SU-DHL-6 (cell line): Measurements from ENCODE around the gene RGPD8.
"Not testable (repeated sequence)": the region's sequence is repeated elsewhere in the genome, so short reads cannot be mapped to it uniquely, and the experiment has no call there.

Source experiments
- EZH2phosphoT487 ChIP-seq: fragments of 200-600 bp; sonication (generic), shearing (Covaris generic); conservative IDR thresholded peaks from 2 replicates; pipeline ENCODE4 v1.6.1; 2018; ENCODE audit warnings: mild to moderate bottlenecking, antibody characterized with exemption, low read length, moderate library complexity, mixed read lengths
- TF ChIP-seq, protein P1 (sequence below): fragments of 200-600 bp; sonication (generic); IDR thresholded peaks from one replicate; pipeline ENCODE4 v1.5.1; 2017; ENCODE audit warnings: antibody characterized with exemption, mild to moderate bottlenecking, low read length, moderate library complexity; ENCODE audit not compliant: insufficient read depth, poor library complexity, severe bottlenecking

DNA sequence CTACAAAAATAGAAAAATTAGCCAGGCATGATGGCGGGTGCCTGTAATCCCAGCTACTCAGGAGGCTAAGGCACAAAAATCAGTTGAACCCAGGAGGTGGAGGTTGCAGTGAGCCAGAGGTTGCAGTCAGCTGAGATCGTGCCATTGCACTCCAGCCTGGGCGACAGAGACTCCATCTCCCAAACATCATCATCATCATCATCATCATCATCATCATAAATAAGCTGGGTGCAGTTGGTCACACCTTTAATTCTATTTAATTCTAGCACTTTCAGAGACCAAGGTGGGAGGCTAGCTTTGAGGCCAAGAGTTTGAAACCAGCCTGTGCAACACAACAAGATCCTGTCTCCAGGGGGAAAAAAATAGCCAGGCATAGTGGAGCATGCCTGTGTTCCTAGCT is 8.9 kb downstream of the RGPD8 start:
- TF ChIP-seq, protein P1, sequence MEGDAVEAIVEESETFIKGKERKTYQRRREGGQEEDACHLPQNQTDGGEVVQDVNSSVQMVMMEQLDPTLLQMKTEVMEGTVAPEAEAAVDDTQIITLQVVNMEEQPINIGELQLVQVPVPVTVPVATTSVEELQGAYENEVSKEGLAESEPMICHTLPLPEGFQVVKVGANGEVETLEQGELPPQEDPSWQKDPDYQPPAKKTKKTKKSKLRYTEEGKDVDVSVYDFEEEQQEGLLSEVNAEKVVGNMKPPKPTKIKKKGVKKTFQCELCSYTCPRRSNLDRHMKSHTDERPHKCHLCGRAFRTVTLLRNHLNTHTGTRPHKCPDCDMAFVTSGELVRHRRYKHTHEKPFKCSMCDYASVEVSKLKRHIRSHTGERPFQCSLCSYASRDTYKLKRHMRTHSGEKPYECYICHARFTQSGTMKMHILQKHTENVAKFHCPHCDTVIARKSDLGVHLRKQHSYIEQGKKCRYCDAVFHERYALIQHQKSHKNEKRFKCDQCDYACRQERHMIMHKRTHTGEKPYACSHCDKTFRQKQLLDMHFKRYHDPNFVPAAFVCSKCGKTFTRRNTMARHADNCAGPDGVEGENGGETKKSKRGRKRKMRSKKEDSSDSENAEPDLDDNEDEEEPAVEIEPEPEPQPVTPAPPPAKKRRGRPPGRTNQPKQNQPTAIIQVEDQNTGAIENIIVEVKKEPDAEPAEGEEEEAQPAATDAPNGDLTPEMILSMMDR: not testable (repeated sequence)
- not testable (repeated sequence) for TF ChIP-seq EZH2phosphoT487
